GM19324 (cell line): ENCODE results near the gene SYT7.

Experiments
- ATAC-seq: cut with Tn5 transposase; IDR thresholded peaks from one replicate; pipeline ENCODE4 v1.9.1; 2021; ENCODE audit warnings: mild to moderate bottlenecking, moderate library complexity; ENCODE audit not compliant: unreplicated experiment, low FRiP score

SYT7 gene

DNA sequence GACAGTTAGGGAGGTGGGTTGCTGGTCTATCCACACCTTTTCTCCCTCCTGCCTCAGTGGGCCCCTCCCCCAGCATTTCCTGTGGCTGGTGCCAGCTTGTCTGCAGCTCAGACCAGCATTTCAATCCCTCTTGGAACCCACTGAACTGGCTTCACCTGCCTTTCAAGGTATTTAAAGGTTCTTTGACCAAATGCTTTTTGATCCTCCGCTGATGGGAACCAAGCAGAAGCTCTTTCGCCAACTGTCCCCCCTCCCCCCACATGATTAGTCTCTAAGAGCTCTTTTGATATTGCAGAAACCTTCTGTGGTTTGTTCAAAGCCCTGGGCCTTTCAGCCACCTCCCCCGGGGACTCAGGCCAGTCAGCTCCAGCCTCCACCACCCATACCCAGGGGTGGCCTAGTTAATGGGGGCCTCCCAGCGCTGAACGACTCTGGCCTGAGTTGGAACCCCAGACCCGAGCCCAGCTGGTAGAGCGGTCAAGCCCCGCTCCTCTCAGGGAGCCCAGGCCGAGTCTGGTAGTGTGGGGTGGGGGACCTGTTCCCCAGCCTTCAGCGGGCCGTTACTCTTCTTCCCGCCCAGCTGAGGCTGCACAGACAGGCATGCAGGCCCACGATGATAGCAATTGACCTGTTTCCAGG, 6.0 kb upstream of the SYT7 start:
- no peak for ATAC-seq

DNA sequence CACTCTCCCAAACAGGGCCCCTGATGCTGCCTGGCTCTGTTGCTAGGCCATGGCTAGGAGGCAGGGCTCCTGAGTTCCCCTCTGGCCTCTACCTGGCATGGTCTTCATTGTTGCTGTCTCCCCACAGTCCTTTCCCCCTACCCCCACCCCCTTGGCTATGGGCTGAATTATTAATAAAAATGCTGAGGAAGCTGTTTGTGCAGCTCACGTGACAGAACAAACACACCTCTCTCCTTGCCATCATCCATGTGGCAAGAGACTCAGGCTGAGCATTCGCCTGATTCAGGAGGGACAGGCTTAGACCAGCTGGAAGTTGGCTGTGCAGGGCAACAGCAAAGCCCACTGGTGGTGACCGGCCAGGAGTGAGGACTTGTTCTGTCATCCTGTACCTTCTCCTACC, 4.2 kb upstream of the SYT7 start:
- ATAC-seq = no peak

DNA sequence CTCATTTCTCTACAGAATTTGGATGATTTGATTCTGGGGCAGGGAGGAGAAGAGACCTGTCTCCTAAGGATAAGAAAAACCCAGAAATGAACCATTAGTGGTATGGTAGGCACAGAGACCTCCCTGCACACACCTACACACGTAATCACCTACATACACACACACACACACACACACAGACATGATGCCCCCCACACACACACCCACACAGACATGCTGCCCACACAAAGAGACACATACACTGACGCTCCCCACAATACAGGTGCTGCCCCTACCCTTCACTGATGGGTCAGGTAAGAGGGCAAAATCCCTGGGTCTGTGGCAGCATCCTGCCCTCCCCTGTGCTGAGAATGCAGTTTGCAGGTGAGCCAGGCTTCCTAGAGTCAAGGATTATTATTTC, 1.1 kb upstream of the SYT7 start:
- no peak for ATAC-seq

DNA sequence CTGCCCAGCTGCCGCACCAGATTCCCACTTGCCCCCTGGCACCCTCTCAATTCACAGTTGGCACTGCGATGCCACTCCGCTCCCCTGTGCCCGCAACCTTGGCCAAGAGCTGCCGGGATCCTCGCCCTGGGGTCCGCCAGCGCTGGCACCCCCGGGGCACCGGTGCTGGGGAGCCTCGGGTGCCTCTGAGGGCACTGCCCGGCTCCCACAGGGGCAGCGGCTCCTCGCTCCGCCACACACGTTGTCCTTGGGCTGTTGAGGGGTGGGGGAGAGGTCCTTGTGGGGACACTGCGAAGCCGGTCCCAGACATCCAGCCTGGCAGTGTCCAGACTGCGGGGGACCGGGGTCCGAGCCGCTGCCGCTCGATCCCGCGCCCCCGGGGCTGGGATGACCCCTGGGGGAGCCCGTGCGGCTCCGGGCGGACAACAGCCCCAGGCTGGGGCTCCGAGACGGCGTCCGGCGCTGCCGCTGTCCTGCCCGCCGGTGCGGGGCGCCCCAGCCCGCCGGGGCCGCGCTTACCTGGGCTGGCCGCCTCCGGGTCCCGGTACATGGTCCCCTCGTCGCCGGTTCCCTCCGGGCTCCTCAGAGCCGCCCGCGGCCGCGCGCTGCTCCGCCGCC, 496 bp downstream of the SYT7 start:
- ATAC-seq = peak; percentile 16

DNA sequence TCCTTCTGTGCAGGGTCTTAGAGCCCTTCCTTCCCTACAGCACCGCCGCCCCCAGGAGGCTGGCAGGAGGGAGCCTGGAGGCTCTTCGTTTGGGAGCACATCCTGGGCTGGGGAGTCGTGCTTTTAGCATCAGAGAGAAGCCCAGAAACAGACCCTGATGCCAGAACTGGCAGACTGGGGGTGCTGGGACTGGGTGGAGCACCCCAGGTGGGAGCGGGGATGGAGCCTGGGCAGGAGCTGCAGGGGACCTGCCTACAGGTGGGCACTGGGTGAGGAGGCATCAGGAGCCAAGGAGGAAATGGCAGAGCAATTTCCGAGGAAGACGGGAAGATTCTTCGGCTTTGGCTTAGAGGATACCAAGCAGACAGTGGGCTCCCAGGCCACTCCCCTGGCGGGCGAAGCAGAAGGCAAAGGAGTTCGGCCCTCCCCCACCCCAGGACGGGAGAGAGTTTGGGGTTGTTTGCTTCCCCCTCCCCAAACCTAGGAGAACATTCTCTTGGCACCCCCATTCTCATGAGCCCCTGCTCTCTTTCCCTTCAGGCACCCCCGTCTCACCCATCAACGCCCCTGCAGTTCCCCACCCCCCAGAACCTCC, 1.1 kb downstream of the SYT7 start:
- ATAC-seq = no peak

DNA sequence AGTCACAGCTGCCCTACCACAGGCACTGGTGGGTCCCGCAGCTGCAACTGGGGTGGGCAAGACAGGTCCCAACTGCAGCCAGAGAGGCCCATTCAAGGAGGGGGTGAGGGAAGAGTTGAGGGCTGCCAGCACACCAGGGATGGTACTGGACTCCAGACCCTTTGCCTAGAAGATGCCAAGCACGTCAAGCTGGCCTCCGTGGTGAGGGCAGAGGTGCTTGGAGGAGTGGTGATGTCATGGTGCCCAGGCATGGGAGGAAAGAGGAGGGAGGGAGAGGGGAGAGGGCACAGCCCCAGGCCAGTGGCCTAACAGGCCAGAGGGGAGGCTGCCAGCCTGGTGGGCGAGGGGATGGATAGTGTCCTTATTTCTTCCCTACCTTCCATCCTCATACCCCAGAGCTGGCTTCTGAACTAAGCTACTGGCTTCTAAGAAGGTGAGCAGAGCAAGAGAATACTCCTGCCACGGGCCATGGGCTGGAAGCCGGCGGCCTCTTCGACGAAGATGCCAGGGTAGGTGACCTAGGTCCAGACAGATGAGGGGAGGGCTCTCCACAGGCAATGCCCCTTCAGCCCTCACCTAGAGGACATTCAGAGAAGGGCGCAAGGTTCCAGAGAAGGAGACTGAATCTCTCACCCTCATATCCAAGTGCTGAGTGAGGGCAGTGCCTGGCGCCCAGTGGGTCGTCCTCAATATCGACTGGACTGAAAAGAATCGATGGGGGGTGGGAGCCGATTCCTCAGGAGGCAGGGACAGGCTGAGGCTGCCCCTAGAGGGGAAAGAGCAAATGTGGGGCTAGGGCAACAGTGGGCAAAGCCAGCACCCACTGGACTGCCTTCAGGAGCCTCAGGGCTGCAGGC, 1.8 kb downstream of the SYT7 start:
- ATAC-seq = no peak

DNA sequence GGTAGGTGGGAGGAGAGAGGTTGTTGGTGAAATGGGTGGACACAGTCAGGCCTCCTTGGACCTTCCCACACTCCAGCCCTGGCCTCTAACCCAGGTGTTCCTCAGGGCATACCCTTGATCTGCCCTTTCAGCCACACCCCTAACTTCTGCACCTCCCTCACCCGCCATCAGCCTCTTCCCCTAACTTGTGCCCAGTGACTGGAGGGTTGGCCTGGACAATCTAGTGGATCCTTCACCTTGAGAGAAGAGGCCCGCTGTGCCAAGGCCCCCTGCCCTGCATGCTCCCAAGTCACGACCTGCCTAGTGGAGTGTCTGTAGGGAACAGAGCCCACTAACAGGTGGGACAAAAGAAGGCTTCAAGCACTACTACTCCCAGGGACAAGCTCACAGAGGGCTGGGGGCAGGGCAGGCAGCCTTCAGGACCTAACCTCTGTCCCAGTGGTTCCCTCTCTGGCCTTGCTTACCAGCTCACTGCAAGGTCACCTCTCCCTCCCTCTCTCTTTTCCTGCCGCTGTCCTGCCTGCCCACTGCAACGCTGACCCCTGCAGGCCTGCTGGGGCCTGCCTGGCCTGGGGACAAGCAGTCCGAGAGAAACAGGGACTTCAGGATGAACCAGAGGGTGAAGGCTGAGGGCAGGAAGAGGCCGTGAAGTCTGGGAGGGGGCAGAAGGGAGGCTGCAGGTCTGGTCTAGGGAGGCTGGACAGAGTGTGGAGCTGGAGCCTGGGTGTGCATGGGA, 3.3 kb downstream of the SYT7 start:
- ATAC-seq = no peak

DNA sequence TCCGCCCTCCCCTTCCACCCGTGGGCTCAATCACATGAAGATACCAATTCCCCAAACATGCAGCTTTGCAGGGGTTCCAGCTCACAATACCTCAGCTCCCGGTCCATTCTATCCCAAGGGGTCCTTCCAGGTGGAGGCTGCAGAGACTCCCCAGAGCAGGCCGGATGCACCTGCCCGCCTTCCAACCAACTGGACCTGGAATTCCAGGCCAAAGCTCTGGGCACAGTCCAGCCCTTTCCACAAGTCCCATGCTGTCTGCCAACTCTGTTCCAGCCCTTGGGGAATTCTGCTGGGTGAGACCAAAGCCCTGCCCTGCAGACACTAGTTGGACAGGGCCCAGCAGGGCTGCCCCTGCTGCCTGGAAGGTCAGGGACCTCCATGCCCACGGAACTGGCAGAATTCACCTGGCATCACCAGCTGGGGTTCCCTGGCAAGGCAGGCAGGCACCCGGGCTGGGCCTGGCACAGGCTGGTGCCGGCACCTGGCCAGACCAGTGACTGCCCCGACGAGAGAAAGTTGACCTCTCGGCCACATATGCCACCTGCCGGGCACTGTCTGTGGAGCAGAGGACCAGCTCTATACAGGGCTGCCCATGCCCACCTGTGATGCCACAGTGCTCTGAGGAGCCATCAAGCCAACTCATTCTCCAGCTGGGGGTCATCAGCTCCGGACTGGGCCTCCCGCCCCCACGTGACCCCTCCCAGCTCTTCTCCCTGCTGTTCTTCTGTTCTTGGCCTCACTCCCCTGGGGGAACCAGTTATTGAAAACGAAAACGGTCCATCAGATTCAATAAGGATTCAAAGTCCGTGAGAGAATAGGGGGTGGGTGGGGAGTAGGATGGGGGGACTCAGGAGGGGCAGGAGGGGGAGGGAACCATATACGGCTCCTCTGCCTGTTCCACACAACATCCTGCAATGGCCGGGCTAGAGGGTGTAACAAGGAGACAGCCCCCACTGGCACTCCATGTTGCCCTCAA, 4.7 kb downstream of the SYT7 start:
- no peak for ATAC-seq

DNA sequence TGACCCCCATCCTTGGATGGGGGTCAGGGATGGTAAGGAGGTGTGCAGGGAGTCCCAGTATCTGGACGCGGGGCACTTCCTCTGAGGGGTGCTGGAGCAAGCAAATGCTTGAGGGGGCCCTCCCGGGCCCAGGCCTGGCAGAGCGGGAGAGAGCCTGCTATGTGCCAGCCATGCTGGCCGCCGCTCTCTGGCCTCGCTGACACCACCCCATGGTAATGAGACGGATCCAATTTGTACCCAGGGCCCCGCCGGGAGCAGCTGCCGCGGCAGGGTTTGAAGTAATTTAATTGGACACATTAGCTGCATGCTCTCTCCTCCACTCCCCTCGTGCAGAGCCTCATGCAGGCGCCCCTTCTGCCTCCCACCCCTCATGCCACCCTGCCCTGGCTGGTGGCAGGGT, 6.3 kb downstream of the SYT7 start:
- ATAC-seq = no peak

DNA sequence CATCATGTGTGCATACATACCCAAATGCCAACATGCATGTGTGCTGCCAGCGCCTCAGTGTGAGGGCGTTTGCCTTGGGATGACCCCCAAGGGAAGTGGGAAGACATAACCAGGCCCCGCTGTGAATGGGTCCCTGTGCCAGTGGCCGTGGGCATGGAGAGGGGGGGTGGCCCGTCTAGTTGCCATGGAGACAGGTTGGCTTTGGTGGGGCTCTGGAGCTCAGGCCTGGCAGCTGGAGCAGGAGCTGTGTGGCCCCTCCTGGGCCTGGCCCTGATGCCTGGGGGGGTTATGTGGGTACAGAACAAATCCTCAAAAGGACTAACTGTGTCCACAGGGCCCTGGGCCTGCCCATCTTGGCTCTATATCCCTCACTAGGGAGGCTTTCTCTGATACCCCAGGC, 8.0 kb downstream of the SYT7 start:
- no peak for ATAC-seq

DNA sequence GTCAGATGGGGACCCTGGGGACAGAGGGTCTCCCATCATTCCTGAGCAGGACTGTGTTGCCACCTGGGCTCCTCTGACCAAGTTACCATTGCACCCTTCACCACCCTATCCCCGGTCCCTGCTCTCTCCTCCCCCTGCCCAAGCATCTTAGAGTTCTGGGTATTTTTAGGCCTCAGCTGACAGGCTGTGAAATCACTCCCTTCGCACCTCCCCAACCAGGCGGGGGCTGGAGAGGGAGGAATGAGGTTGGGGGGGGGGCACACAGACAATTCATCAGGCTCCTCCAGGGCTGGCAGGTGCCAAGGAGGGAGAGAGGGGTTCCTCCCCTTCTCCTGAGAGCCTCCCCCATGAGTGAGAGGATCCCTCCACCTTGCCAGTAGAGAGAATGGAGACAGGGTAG, 9.0 kb downstream of the SYT7 start:
- ATAC-seq = no peak

DNA sequence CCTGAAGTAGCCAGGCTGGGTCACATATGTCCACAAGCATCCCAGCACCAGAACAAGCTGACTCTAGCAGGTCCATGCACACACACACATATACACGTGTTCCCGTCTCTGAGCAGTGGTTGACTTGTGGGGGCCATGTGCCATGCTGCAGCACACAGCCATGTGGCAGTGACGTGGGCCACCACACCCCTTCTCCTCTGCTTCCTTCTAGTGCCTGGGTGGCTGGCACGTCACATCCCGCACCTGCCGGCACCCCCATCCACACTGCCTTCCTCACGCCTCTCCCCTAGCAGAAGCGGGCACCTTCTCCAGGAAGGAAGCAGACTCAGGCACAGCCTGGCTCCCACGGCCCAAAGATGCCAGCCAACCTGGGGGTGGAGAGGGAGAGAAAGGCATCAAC, 9.5 kb downstream of the SYT7 start:
- ATAC-seq = no peak

DNA sequence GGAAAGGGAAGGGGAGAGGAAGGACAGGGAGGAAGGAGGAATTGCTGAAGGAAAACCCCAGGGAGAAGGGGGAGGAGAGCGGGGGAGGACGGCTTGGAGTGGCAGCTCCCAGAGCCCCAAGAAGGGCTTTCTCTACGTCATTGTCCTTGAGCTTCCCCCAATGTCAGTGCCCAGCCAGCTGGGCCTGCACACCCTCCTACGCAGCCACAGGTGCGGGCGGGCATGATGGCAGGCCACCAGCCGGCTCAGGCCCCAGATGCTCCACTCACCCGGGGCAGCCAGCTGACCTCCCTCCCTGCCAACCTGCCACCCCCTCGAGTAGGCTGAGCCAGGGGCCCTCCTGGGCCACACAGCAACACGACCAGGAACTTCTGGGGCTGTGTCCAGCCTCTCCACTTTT, 11.2 kb downstream of the SYT7 start:
- ATAC-seq = no peak

DNA sequence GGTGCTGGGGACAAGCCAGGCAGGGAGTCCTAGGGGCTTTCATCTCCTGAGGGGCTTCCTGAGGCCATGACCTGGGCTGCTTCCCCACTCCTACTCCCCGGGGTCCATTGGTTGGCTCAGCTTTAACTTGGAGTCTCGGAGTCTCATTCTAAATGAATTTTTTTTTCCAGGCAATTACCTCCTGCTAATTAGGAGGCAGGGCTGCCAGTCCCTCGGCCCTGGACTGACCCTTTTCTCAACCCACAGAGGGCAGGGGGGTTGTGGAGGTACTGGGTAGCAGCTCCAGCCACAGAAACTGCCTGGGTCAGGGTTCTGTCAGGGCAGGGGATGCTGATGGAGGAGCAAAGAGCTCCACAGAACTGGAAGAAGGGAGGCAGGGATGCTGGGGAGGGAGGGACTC, 11.9 kb downstream of the SYT7 start:
- no peak for ATAC-seq

DNA sequence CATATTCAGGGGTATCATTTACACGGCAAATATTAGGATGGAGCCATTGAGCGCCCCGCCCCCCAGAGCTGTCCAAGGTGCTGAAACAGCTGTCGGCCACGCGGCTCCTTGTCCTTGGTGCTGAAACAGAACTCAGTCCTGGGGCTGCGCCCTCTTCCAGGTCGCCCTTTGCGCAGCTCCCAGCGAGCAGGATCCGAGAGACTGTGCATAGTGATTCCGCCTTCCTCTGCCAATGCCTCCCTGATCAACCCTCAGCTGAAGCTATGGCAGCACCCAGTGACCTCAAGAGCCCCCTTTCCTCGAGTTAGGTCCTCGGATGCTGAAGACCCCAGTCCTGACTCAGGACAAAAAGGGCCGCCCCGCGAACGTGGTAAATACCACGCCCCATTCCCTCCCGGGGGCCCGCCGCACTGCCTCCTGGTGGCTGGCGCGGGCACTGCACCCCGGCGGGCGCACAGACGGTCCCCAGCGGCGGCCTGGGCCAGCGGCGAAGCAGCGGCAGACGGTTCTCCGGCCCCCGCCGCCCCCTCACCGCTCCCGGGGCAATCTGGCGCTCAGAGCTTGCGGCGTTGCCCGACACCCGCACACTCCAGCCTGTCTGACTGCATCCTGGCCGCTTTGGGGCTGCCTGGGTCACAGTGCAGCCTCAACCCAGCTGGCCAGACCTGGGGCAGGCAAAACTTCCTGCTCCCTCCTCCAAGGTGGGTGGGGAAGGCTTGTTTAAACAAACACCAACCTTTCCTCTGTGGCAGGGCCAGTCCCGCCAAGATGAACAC, 13.4 kb downstream of the SYT7 start:
- ATAC-seq = no peak

DNA sequence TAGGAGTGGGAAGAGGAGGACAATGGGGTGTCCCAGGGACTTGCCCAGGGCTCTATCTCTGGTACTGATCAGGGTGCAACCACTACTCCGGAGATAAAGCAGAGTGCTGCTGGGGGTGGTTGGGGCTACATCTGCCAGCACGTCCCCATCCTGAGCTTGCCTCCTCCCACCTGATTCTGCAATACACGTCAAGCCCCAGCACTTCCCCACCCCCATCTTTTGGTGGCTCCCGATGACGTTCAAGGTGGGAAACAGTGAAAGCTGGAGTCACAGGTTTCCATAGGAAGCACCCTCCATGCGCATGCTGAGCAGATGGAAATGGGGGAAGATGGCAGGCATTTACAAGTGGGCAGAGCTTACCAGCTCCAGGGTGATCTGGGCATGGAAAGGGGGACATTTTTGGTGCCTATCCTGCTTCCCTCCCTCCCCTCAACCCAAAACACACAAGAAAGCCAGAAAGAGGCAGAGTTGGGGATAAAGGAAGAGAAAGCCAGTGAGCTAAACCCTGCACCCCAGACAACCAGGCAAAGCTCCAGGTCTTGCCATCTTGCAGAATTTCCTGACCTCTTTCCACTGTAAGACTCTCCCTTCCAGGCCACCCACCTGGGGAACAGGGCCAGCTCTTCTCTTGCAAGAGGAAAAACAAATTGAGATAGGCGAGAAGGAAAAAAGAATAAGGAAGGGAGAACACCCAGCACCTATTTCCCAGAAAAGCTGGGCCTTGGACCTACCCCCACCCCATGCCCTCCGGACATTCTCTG, 15.8 kb downstream of the SYT7 start:
- ATAC-seq = no peak

DNA sequence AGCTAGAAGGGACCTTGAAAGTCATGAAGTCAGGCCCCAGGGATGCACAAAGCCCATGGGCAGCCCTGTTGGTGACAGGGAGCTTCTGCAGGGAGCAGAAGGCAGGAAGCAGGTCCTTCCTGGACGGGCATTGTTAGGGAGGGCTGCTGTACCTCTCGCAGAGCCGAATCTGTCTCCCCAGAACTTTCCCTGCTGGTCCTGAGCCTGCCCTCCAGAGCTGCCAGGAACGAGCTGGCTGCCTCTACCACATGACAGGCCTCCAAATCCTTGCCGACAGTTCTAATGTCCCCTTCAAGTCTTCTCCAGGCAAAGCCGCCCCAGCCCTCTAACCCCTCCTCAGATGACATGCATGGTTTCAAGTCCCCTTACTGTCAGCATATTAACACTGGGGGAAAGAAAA, 20.1 kb downstream of the SYT7 start:
- no peak for ATAC-seq

DNA sequence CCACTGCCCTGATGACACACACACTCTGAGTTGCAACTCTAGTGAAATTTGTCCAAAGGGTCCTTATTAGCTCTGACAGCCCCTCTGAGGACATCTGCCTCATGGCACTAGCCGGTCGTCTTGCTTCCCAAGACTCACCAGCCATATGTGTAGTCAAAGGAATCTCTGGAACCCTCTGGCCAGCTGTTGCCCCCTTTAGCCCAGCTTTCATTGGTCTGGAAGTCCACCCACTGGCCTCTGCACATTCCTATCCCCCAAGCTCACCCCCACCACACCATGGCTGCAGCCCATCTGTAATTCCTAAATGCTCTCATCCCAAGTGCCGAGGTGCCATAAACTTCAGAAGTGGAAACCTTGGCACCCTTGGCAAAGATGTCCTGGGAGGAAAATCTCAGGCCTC, 24.3 kb downstream of the SYT7 start:
- ATAC-seq = no peak
